Measurements from ENCODE around the gene SYP.

DNA sequence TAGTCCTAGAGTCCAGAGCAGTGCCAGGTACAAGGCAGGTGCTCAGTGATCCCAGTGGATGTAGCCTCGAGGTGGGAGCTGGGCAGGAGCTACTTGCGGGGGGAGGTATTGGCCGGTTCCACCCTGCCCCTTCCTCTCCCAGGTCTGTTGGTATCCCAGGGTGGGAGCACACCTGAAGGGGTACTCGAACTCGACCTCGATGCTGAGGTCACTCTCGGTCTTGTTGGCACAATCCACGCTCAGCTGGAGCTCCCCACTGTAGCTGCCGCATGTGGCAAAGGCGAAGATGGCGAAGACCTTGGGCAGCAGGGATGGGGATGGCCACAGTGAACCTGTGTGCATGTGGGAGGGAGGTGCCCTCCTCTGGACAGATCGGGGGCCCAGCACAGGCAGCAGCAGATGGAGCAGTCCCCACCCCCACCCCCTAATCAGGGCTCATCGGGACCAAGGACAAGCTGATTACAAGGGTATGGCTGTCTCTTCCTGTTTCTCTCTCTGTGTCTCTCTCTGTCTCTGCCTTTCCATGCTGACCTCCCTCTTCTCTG, 2.4 kb downstream of the SYP start:
- TF ChIP-seq, protein P1, sequence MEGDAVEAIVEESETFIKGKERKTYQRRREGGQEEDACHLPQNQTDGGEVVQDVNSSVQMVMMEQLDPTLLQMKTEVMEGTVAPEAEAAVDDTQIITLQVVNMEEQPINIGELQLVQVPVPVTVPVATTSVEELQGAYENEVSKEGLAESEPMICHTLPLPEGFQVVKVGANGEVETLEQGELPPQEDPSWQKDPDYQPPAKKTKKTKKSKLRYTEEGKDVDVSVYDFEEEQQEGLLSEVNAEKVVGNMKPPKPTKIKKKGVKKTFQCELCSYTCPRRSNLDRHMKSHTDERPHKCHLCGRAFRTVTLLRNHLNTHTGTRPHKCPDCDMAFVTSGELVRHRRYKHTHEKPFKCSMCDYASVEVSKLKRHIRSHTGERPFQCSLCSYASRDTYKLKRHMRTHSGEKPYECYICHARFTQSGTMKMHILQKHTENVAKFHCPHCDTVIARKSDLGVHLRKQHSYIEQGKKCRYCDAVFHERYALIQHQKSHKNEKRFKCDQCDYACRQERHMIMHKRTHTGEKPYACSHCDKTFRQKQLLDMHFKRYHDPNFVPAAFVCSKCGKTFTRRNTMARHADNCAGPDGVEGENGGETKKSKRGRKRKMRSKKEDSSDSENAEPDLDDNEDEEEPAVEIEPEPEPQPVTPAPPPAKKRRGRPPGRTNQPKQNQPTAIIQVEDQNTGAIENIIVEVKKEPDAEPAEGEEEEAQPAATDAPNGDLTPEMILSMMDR (conservative IDR thresholded peaks at IDR 0.05) = no peak
- no peak for TF ChIP-seq EZH2 (IDR thresholded peaks at IDR 0.05; ENCODE audit: low read depth)
